ENCODE results near the gene OCA2.
"Not testable (repeated sequence)": the region's sequence is repeated elsewhere in the genome, so short reads cannot be mapped to it uniquely, and the experiment has no call there.

The OCA2 gene

GRCh38 chr15:28098766-28099554, at the start of gene OCA2:
TSS of gene OCA2 (minus strand) at chr15:28099315. CDS start at chr15:28081874, 17,441 bp downstream.
- peak; percentile 44 for DNase-seq

DNA sequence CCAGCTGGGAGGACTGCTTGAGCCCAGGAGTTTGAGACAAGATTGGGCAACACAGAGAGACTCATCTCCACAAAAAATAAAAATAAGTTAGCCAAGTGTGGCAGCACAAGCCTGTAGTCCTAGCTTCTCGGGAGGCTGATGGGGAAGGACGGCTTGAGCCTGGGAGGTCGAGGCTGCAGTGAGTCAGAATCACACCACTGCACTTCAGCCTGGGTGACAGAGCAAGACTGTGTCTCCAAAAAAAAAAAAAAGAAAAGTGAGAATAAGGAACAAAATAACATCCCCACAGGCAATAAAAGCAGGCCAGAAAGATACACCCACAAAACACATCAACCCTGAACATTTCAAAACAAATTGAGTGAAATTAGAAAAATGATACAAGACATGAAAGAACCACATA, 48.7 kb upstream of the OCA2 start:
- DNase-seq = no peak

GRCh38 chr15:28145419-28145818, 46.3 kb upstream of the OCA2 start:
- not testable (repeated sequence) for DNase-seq

GRCh38 chr15:28140062-28140461, 40.9 kb upstream of the OCA2 start:
- DNase-seq = no peak

- not testable (repeated sequence) for DNase-seq
Observed at GRCh38 chr15:28137408-28138039, 38.4 kb upstream of the OCA2 start.

GRCh38 chr15:28136236-28136904, 37.3 kb upstream of the OCA2 start:
- DNase-seq = not testable (repeated sequence)

- DNase-seq = no peak
Observed at GRCh38 chr15:28133281-28133680, 34.2 kb upstream of the OCA2 start.

GRCh38 chr15:28132524-28133275, 33.6 kb upstream of the OCA2 start:
- DNase-seq = no peak

- DNase-seq = no peak
Observed at GRCh38 chr15:28131946-28132345, 32.8 kb upstream of the OCA2 start.

GRCh38 chr15:28131400-28131799, 32.3 kb upstream of the OCA2 start:
- DNase-seq = no peak

- DNase-seq = no peak
Observed at GRCh38 chr15:28130651-28131050, 31.5 kb upstream of the OCA2 start.

GRCh38 chr15:28129231-28129848, 30.2 kb upstream of the OCA2 start:
- DNase-seq = no peak

DNA sequence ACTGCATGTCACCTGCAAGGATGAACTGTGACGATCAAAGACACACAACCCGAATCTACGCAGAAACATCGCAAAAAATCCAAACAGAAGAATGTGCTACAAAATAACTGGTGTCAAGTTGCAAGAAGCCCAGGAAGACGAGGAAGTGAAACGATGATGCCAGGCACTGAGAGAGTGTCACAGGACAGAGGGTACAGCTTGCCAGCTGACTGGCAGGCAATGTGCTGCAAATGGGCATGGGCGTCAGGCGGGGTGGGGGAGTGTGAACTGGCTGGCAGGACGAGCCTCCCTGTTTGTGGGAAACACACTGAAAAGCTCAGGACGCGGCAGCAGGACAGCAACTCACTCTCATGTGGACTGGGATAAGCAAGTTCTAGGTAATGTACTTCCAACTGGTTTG, 28.9 kb upstream of the OCA2 start:
- DNase-seq = no peak

DNA sequence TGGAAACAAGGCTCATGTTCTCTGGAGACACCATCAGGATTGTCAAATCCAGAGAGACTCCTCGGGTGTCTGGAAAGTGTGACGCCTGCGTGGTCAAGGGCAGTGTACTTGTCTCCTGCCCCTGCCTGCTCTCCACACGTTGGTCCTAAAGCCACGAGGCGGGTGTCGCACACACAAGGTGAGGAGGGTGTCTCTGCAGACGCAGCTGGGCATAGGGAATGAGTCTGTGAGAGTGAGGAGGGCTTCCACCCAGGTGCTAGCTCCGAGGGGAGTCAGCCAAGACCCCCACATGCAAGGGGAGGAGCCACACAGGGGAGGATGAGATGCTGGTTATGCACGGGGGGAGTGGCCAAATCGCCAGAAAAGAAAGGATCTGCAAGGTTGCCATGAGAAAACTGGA, 27.9 kb upstream of the OCA2 start:
- DNase-seq = no peak

DNA sequence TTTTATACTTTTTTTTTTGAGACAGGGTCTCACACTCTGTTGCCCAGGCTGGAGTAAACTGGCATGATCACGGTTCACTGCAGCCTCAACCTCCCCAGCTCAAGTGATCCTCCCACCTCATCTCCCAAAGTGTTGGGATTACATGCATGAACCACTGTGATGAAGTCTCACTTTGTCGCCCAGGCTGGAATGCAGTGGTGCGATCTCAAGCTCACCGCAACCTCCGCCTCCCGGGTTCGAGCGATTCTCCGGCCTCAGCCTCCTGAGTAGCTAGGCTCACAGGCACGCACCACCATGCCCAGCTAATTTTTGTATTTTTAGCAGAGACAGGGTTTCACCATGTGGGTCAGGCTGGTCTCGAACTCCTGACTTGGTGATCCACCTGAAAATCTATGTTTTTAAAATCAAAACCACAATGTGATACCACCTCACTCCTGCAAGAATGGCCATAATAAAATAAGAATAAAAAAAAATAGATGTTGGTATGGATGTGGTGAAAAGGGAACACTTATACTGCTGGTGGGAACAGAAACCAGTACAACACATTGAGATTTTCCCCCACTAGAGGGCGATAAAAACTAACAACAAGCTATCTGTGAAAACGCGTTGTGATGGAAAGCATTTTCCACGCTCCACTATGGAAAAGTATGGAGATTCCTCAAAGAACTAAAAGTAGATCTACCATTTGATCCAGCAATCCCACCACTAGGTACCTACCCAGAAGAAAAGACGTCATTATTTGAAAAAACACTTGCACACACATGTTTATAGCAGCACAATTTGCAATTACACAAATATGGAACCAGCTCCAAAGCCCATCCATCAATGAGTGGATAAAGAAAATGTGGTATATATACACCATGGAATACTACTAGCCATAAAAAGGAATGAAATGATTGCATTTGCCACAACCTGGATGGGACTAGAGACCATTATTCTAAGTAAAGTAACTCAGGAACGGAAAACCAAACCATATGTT, 26.8 kb upstream of the OCA2 start:
- no peak for DNase-seq

DNA sequence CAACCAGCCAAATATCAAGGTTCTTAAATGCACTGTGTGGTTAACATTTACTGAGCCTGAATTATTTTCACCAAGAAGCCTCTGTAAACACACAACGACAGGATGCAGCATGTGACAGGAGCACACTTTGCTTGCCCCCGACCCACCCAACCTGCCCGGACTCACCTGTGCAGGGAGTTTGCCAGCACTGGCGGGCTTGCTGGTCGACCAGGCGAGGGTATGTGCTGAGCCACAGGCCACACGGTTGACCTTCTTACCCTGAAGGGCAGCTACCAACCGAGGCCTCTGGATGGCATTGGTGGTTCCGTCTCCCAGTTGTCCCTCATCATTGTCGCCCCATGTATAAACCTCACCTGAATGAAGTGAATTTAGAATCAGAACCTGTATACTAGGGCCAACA, 25.7 kb upstream of the OCA2 start:
- DNase-seq = no peak

DNA sequence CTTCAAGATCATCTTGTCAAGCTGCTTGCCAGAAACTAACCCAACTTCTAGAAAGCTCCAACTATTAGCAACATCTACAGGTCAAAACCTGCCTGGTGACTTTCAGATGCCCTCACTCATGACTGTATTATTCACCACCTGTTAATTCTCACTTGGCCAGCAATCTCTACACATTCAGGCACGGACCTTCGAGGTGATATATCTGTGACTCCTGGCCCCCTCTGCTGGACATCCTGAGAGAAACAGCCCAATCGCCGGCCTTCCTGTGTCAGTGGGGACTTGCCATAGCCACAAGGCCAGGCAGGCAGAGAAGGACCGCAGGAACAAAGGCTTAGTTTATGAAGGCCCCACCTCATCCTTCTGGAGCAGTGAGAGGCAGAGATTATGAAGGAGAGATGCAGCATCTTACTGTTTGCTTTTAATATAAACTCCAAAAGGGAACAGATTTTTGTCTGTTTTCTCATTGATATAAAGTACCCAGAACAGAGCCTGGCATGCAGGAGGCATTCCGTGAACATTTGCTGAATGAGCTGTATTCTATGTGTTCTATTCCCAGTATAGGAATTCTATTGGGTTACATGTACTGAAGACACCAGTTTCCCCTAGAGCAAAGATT, 24.4 kb upstream of the OCA2 start:
- peak; percentile 35 for DNase-seq

DNA sequence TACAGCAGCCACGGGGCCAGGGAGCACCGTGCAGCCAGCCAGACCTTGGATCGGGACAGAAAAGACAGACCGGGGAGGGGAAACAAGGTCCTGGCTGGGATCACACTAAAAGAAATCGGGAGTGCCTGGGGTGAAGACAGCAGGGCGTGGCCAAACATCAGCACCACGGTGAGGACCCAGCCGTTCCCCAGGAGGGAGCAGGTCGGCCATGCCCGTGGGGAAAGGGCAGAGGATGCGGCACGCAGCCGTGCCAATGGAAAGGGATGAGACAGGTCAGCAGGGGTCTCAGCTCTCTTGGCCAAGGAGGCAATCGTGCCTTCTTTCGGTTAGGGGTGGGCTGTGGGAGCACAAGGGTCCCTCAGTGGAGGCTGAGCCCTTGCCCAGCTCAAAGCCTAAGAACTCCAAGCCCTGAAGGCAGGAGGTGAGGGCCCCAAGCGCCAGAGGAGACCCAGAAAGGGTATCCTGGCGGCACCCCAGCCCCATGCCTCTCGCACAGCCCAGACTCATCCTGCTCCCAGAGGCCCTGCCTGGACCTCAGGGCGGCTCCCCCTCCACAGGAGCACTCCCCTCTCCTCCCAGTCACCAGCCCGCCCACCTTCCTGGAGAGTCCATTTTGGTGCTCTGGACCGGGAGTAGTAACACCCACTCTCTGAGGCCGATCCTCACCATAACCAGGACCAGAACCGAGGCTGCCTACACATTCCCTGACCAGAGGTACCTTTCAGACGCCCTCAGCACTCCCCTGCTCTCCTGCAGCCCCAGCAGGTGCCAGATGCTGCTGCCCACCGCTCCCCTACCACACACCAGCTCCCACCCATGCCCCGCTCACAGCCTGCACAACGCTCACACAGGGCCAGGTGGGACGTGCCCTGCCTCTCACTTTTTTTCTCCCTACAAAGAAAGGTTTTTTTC, 23.2 kb upstream of the OCA2 start:
- DNase-seq = no peak

GRCh38 chr15:28121577-28121976, 22.5 kb upstream of the OCA2 start:
- DNase-seq = not testable (repeated sequence)

- no peak for DNase-seq
Observed at GRCh38 chr15:28120359-28120640, 21.2 kb upstream of the OCA2 start.
